ENCODE data around the gene STK32C.

GRCh38 chr10:132300582-132300981 is 7.2 kb downstream of the STK32C start:
- TF ChIP-seq REST (IDR thresholded peaks at IDR 0.05; ENCODE audit: borderline replicate concordance): no peak
- no peak for TF ChIP-seq CTCF (IDR thresholded peaks at IDR 0.05; ENCODE audit: poor library complexity, severe bottlenecking)
- TF ChIP-seq MXI1 (conservative IDR thresholded peaks at IDR 0.05; ENCODE audit: poor library complexity, severe bottlenecking): no peak
- TF ChIP-seq EZH2 (IDR thresholded peaks at IDR 0.05; ENCODE audit: borderline replicate concordance, insufficient read depth, low read length, poor library complexity, severe bottlenecking): no peak
- no peak for TF ChIP-seq EP300 (conservative IDR thresholded peaks at IDR 0.05; ENCODE audit: poor library complexity, severe bottlenecking)
- no peak for TF ChIP-seq POLR2AphosphoS5 (IDR thresholded peaks at IDR 0.05)

Measured in neural cell (in vitro differentiated cells).